Stimulated activated CD4-positive, alpha-beta T cell treated with anti-CD3 and anti-CD28 coated beads, Interleukin-12 subunit alpha, Interleukin-12 subunit beta, amount 100 ng/mL, for 24 hours (primary cell): ENCODE results near the gene MPST.

ENCODE experiments used
- DNase-seq, 2 experiments: peaks; one replicate each; pipeline ENCODE4 v3.0.0-alpha.2; 2020; ENCODE audit warnings: low read depth in 2 of 2

MPST gene

DNA sequence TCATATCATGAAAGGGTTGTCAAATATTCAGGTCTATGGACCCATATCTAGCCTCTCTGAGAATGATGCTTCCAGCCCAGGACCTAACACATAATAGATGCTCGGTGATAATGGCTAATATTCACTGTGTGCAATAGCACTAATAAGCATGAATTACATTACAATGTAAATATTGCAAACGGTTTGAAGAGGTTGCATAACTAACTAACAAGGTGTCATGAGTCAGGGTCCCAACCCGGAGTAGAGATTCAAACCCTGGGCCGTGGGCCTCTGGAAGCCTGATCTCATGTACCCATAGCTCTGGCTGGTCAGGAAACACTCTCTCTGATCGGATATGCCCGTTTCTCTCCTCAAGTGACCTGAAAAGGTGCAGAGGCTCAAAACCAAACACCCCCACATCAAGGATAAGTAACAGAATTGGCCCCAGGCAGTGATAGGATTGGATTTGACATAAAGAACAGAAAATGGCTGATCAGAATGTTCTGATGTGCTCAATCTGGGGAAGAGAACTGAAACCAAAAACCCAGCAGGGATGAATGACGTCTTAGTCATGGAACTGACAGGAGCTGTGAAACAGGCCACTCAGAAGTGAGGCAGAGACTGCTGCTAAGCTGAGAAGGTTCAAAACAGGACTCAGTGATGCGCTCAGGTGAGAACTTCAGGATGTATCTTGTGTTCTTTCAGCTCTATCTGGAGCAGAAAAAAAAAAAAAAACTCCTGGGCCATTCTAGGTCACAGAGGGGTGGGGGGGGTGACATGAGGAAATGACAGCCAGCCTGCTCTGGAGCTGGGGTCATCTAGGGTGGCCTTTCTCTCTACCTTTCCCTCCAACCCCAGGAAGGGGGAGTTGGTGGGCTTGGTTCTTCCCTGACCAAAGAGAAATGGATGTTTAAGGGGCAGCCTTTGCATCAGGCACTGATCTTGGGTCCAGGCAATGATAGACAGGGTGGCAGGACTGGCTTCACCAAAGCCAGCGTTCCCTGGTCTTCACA lies 25.4 kb downstream of the MPST start:
- no peak for DNase-seq

DNA sequence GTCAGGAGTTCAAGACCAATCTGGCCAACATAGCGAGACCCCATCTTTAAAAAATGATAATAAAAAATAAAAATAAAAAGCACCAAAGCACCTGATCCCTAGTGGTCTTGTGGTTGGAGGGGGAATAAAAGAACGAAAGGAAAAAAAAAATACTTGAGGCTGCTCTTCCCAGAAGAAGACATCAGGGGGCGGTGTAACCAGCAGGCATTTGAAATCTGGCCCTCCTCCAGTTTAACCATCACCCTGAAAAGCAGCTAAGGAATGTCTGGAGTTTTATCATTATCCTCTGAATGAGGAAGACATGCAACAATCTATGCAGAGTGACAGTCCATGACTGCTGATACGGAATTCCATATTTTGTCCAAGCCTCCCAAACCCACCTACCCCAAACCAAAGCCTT lies 26.4 kb downstream of the MPST start:
- DNase-seq = no peak

DNA sequence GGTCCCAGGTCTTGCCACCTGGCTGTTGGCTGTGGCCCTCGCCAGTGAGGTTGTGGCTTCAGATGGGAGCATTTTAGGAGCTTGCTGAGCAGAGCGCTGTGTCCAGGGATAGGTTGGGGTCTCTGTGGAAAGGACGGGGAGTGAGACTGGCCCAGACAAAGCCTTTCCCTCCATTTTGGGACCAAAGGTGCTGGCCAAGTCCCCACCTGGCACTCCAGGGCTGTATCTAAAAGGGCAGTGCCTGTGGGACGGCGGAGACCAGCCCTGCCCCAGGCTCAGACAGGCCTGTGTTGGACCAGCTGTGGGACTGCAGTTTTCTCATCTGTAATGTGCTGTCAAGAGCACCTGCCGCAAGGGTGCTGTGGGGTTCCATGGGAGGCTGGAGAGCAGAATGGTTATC lies 27.0 kb downstream of the MPST start:
- DNase-seq = no peak

DNA sequence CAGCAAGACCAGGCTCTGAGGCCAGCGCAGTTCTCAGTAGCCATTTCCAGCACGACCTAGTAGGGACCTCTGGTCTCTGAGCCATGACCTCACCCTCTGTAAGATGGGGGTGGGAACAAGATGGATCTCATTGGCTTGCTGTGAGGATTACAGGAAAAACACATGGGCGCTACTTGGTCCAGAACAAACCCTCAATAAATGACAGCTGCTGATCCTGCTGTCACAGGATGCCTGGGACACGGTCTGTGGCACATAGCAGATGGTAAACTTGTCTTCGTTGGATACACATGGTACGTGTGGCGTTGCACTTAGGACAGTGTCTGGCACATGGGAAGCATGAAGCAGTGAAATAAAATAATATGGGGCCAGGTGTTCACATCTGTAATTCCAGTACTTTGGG lies 27.5 kb downstream of the MPST start:
- DNase-seq = no peak

- no peak for DNase-seq
These were observed 28.6 kb downstream of the MPST start for GRCh38 chr22:37048133-37048532.

GRCh38 chr22:37049224-37049623 lies 29.7 kb downstream of the MPST start:
- no peak for DNase-seq

- DNase-seq = no peak
These were observed 31.4 kb downstream of the MPST start for GRCh38 chr22:37050913-37051312.

- peak; percentile 44 to 75 for DNase-seq
These were observed 32.1 kb downstream of the MPST start, which contains the start of gene KCTD17 for GRCh38 chr22:37051391-37052385. Gene KCTD17, plus strand, starts transcription at chr22:37051742. Its CDS starts 19 bp downstream, at chr22:37051761.

DNA sequence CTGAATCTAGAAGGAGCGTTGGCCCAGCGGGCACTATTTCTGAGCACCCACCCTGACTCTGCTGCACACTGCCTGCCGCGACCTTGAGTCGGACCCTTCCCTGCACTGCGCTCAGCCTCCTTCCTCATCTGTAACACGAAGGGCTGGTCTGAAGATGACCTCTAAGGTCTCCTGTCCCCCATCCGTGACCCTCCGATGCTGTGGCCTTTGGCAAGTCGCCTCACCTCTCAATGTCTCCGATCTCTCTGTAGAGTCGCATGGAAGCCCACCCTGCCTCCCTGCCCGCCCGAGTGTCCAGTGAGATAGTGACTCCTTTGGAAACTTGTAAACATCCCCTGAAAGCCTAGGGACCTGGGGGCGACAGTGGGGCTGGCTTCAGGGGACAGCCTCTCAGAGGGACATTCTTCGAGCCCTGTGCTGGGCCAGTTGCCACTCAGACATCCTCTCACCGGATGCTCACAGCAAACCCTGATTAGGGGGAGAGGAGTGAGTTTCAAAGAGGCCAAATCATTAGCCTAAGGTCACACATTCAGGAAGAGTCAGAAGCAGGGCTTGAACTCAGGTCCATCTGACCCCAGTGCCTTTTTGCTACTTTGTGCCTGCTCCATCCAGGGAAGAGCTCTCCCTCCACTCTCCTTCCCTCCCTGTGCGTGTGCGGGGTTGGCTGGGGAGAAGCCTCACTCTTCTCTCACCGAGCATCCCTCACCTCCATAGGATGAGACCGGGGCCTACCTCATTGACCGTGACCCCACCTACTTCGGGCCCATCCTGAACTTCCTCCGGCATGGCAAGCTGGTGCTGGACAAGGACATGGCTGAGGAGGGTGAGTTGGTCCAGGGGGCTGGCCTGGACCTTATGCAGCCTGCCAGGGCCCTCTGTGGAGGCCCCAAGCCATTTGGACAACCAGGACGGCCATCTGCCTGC lies 33.1 kb downstream of the MPST start:
- DNase-seq = no peak

DNA sequence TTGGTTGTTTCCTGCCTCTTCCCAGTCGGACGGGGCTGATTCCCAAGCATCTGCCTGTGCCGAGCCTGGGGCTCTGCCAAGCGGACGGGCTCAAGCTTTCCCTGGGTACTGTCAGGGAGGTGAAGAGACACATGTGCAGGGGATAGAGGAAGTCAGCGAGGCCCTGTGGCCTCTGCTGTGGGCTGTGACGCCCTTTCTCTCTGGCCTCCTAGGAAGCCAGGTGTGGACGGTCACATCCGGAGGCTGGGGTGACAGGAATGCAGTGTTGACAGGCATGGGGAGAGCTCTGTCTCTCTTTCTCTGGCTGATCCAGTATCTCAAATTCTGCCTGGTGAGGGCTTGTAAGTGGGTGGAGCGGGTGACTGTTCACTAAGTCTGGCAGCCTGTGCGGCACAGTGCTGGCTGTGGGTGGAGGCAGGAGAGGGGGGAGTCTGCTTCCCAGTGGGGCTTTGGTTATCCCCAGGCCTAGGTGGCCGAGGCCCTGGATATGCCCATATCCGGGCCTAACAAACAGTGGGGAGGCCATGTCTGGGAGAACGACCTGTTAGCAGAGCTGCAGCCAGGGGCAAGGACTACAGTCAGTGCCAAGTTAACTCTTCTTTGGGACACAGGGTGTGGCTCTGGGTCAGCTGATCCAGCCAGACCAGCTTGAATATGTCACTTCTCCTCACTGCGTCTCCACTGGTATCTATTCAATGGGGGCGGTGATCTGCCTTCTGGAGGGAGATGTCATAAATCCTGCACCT lies 33.9 kb downstream of the MPST start:
- no peak for DNase-seq

- DNase-seq = no peak
These were observed 34.5 kb downstream of the MPST start for GRCh38 chr22:37054056-37054395.

GRCh38 chr22:37054600-37055365 lies 35.2 kb downstream of the MPST start:
- DNase-seq = no peak

- no peak for DNase-seq
These were observed 36.7 kb downstream of the MPST start for GRCh38 chr22:37056246-37056645.

DNA sequence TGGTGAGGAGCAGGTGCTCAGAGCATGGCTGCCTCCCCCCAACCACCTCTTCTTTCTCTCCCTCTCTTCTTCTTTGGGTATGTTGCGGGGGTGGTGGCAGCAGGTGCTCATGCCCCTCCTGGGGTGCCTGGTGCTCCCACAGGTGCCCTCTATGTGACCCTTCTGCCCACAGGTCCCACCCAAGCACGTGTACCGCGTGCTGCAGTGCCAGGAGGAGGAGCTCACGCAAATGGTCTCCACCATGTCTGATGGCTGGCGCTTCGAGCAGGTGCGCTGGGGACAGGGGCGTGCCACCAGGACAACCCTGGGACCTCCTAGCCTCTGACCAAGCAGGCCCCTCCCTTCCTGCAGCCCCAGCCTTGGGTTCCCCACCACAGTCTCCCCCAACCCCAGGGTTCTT lies 37.7 kb downstream of the MPST start:
- DNase-seq = no peak

DNA sequence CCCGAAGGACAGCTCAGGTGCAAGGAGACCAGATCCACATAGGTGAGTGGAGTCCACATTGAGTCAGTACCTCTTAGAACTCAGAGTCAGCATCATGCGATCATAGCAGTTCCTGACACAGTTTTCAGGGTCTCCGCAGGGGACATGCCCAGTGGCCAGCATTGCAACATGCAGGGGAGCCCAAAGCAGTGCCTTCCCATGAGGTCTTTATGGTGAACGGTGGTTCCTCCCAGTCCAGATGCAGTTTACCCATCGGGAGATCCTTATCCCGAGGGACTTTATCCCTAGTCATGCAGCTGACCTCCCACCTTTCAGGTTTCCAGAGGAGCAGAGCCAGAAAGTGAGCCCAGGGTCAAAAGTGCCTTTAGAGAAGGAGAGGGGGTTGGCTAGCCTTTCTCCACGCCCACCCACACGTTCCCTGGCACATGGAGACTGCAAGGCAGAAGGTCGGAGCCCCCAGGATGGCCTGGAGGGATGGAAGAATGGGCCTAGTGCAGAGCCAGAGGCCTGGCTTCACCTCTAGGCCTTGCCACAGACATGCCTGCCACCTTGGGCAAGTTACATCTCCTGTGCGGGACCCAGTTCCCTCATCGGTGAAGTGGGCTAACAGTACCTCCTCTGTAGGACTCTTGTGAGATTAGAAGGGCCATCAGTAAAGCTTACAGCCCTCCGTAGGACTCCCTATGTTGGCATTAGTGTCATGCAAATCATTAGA lies 38.4 kb downstream of the MPST start:
- DNase-seq = no peak

GRCh38 chr22:37058917-37059701 lies 39.6 kb downstream of the MPST start:
- DNase-seq = no peak

DNA sequence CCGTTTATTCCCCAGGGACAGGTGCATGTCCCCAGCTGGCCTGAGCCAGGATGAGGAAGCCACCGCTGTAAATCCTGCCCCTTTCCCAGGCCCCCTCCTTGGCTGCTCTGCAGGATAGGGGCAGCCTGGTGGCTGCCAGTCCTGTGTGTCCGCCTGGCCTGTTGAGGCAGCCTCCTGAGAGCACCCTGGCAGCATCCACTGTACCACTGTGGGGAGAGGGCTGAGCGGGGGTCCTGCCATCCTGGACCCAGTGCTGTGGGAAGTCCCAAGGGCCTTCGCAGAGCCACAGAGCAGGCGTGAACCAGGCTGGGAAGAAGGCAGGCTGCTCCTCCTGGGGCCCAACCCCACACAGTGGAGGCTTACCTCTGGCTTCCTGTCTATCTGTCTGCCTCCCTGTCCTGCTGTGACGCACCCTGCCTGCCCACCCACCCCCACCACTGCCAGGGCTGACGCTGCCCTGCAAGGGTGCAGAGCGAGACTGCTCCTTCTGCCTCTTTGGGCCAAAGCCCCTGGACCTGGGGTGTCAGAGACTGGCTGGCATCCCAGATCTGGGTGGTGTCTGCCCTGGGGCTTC lies 40.4 kb downstream of the MPST start:
- no peak for DNase-seq
